SK-N-SH (cell line): ENCODE measurements around the gene RPH3AL.

Experiments used
- CHD2 ChIP-seq: fragments of 150-350 bp; IDR thresholded peaks from 2 replicates; pipeline ENCODE4 v1.6.1; 2018; ENCODE audit warnings: low read length; ENCODE audit not compliant: partially characterized antibody
- EZH2phosphoT487 ChIP-seq: fragments of 200-600 bp; sonication (generic); IDR thresholded peaks from 2 replicates; pipeline ENCODE4 v1.6.1; 2017; ENCODE audit warnings: low read depth, mixed run types, mild to moderate bottlenecking, antibody characterized with exemption, moderate library complexity, borderline replicate concordance
- GABPA ChIP-seq: IDR thresholded peaks from 2 replicates; pipeline ENCODE4 v1.4.0; 2012; ENCODE audit warnings: low read depth, mild to moderate bottlenecking
- MXI1 ChIP-seq: IDR thresholded peaks from 2 replicates; pipeline ENCODE4 v1.6.1; 2012; ENCODE audit warnings: mild to moderate bottlenecking, low read depth, low read length, improper control_type of control experiment
- NFIC ChIP-seq: IDR thresholded peaks from 2 replicates; pipeline ENCODE4 v1.4.0; 2012; ENCODE audit warnings: borderline replicate concordance
- POLR2AphosphoS5 ChIP-seq: IDR thresholded peaks from 2 replicates; pipeline ENCODE4 v1.6.1; 2012; ENCODE audit warnings: low read depth, low read length
- TCF12 ChIP-seq: IDR thresholded peaks from 2 replicates; pipeline ENCODE4 v1.4.0; 2012
- TEAD4 ChIP-seq: IDR thresholded peaks from 2 replicates; pipeline ENCODE4 v1.4.0; 2012; ENCODE audit warnings: mild to moderate bottlenecking, borderline replicate concordance; ENCODE audit not compliant: insufficient read depth
- YY1 ChIP-seq: IDR thresholded peaks from 2 replicates; pipeline ENCODE4 v1.4.0; 2012; ENCODE audit warnings: low read depth, mild to moderate bottlenecking
- TF ChIP-seq, protein P1 (sequence below): fragments of 200-600 bp; sonication (generic); IDR thresholded peaks from 2 replicates; pipeline ENCODE4 v1.6.1; 2017; ENCODE audit warnings: antibody characterized with exemption, mild to moderate bottlenecking, moderate library complexity
- TF ChIP-seq, protein P2 (sequence below): IDR thresholded peaks from 2 replicates; pipeline ENCODE4; 2012
- TF ChIP-seq, protein P3 (sequence below): IDR thresholded peaks from 2 replicates; pipeline ENCODE4 v1.4.0; 2012; ENCODE audit warnings: low read depth
- TF ChIP-seq, protein P4 (sequence below): IDR thresholded peaks from 2 replicates; pipeline ENCODE4 v1.6.1; 2012; ENCODE audit warnings: mild to moderate bottlenecking, low read depth, low read length, moderate library complexity

DNA sequence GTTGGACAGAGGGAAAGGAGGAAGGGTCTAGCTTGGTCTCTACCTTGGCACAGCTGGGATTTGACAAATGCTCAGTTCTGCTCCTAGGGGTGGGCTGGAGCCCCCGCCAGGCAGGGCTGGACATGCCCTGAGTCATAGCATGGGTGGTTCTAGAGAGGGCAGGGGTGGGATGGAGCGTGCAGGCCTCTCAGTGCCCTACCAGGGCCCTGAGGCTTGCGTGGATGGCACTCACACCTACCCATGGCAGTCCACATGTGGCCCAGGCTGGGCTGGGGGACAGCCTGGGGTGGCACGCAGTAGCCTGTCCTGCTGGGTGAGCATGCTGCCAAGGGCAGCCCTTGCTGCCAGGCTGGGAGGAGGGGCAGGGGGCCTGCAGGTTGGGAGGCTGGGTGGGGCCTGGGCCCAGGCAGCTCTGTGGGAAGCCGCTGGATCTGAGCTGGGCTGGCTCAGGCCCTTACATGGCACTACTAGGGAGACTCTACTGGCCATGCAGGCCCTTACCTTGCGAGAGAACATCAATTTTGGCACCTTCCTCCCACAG, 182.4 kb downstream of the RPH3AL start:
- TF ChIP-seq, protein P1, sequence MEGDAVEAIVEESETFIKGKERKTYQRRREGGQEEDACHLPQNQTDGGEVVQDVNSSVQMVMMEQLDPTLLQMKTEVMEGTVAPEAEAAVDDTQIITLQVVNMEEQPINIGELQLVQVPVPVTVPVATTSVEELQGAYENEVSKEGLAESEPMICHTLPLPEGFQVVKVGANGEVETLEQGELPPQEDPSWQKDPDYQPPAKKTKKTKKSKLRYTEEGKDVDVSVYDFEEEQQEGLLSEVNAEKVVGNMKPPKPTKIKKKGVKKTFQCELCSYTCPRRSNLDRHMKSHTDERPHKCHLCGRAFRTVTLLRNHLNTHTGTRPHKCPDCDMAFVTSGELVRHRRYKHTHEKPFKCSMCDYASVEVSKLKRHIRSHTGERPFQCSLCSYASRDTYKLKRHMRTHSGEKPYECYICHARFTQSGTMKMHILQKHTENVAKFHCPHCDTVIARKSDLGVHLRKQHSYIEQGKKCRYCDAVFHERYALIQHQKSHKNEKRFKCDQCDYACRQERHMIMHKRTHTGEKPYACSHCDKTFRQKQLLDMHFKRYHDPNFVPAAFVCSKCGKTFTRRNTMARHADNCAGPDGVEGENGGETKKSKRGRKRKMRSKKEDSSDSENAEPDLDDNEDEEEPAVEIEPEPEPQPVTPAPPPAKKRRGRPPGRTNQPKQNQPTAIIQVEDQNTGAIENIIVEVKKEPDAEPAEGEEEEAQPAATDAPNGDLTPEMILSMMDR, result no peak
- TF ChIP-seq EZH2phosphoT487 (no peak), MXI1 (no peak), CHD2 (no peak), TEAD4 (no peak), POLR2AphosphoS5 (no peak), NFIC (no peak), YY1 (no peak), GABPA (no peak), TCF12 (no peak)
- TF ChIP-seq, protein P2, sequence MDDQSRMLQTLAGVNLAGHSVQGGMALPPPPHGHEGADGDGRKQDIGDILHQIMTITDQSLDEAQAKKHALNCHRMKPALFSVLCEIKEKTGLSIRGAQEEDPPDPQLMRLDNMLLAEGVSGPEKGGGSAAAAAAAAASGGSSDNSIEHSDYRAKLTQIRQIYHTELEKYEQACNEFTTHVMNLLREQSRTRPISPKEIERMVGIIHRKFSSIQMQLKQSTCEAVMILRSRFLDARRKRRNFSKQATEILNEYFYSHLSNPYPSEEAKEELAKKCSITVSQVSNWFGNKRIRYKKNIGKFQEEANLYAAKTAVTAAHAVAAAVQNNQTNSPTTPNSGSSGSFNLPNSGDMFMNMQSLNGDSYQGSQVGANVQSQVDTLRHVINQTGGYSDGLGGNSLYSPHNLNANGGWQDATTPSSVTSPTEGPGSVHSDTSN, result no peak
- TF ChIP-seq, protein P3, sequence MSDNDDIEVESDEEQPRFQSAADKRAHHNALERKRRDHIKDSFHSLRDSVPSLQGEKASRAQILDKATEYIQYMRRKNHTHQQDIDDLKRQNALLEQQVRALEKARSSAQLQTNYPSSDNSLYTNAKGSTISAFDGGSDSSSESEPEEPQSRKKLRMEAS, result no peak
- TF ChIP-seq, protein P4, sequence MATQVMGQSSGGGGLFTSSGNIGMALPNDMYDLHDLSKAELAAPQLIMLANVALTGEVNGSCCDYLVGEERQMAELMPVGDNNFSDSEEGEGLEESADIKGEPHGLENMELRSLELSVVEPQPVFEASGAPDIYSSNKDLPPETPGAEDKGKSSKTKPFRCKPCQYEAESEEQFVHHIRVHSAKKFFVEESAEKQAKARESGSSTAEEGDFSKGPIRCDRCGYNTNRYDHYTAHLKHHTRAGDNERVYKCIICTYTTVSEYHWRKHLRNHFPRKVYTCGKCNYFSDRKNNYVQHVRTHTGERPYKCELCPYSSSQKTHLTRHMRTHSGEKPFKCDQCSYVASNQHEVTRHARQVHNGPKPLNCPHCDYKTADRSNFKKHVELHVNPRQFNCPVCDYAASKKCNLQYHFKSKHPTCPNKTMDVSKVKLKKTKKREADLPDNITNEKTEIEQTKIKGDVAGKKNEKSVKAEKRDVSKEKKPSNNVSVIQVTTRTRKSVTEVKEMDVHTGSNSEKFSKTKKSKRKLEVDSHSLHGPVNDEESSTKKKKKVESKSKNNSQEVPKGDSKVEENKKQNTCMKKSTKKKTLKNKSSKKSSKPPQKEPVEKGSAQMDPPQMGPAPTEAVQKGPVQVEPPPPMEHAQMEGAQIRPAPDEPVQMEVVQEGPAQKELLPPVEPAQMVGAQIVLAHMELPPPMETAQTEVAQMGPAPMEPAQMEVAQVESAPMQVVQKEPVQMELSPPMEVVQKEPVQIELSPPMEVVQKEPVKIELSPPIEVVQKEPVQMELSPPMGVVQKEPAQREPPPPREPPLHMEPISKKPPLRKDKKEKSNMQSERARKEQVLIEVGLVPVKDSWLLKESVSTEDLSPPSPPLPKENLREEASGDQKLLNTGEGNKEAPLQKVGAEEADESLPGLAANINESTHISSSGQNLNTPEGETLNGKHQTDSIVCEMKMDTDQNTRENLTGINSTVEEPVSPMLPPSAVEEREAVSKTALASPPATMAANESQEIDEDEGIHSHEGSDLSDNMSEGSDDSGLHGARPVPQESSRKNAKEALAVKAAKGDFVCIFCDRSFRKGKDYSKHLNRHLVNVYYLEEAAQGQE, result no peak
